K562 (cell line): ENCODE measurements around the gene SNRNP70.

Experiments used
- ASH1L ChIP-seq: fragments of 450-650 bp; IDR thresholded peaks from 2 replicates; pipeline ENCODE4 v1.6.1; 2018; ENCODE audit warnings: borderline replicate concordance, mild to moderate bottlenecking, low read depth; ENCODE audit not compliant: partially characterized antibody
- BRCA1 ChIP-seq, 2 experiments: fragments of 450-650 bp in 1 of 2; sonication (generic) in 1 of 2; formaldehyde crosslinking in 1 of 2; IDR thresholded peaks; 2 replicates each; pipeline versions ENCODE4 v1.5.0 to v1.6.1; 2017 to 2020; ENCODE audit warnings: mild to moderate bottlenecking in 1 of 2, missing genetic modification reagents in 1 of 2
- BRF1 ChIP-seq: IDR thresholded peaks from 3 replicates; pipeline ENCODE4 v1.6.1; 2011; ENCODE audit warnings: borderline replicate concordance, mild to moderate bottlenecking; ENCODE audit not compliant: insufficient read length; ENCODE audit errors: extremely low read depth
- CBFB ChIP-seq: sonication (generic); formaldehyde crosslinking; IDR thresholded peaks from 2 replicates; pipeline ENCODE4 v1.4.0; 2020; ENCODE audit warnings: mild to moderate bottlenecking, missing genetic modification reagents
- CBX8 ChIP-seq: fragments of 200-600 bp; sonication (generic); IDR thresholded peaks from 2 replicates; pipeline ENCODE4 v1.6.1; 2012; ENCODE audit warnings: borderline replicate concordance, mixed run types, low read depth, mild to moderate bottlenecking, moderate library complexity, mixed read lengths, low read length, control low read depth, inconsistent platforms; ENCODE audit not compliant: poor library complexity, severe bottlenecking; ENCODE audit errors: extremely low read depth
- CHD2 ChIP-seq: IDR thresholded peaks from 2 replicates; pipeline ENCODE4 v1.6.1; 2011; ENCODE audit warnings: low read depth, low read length
- EP300 ChIP-seq: IDR thresholded peaks from 2 replicates; pipeline ENCODE4 v1.6.1; 2012; ENCODE audit warnings: low read length, improper control_type of control experiment
- FOS ChIP-seq: IDR thresholded peaks from 3 replicates; pipeline ENCODE4 v1.6.1; 2011; ENCODE audit not compliant: insufficient read length; ENCODE audit errors: extremely low read depth
- GABPA ChIP-seq: fragments of 200-800 bp; sonication (Bioruptor generic); conservative IDR thresholded peaks from 2 replicates; pipeline ENCODE4 v1.6.1; 2016; ENCODE audit warnings: low read depth, missing genetic modification characterization, missing compliant biosample characterization
- SIRT6 ChIP-seq: IDR thresholded peaks from one replicate; pipeline ENCODE4 v1.6.1; 2012; ENCODE audit warnings: low read depth, mild to moderate bottlenecking, control low read depth, inconsistent platforms, low read length, moderate library complexity
- TCFL5 ChIP-seq: fragments of 250-450 bp; sonication (Bioruptor Pico); conservative IDR thresholded peaks from 2 replicates; pipeline ENCODE4 v1.6.1; 2021; ENCODE audit warnings: mild to moderate bottlenecking, moderate library complexity, matching md5 sums
- TFAM ChIP-seq: fragments of 250-450 bp; sonication (Bioruptor Pico); conservative IDR thresholded peaks from 2 replicates; pipeline ENCODE4 v1.5.0; 2021; ENCODE audit warnings: mild to moderate bottlenecking, moderate library complexity
- TF ChIP-seq, protein P1 (sequence below), 2 experiments: fragments of 450-650 bp in 1 of 2; IDR thresholded peaks; 2 replicates each; pipeline ENCODE4 v1.6.1; 2011 to 2017; ENCODE audit warnings: low read depth in 2 of 2, antibody characterized with exemption in 1 of 2, borderline replicate concordance in 1 of 2, low read length in 1 of 2, mild to moderate bottlenecking in 1 of 2, mixed read lengths in 1 of 2; ENCODE audit not compliant: control insufficient read depth in 1 of 2
- TF ChIP-seq, protein P2 (sequence below), 3 experiments: IDR thresholded peaks in 2 of 3; conservative IDR thresholded peaks in 1 of 3; 2 replicates each; pipeline ENCODE4 v1.5.1; 2011 to 2012; ENCODE audit warnings: low read length in 3 of 3, mild to moderate bottlenecking in 3 of 3, control low read depth in 2 of 3, improper control_type of control experiment in 1 of 3, inconsistent platforms in 1 of 3, low read depth in 1 of 3, mixed read lengths in 1 of 3, moderate library complexity in 1 of 3; ENCODE audit not compliant: insufficient read depth in 2 of 3

DNA sequence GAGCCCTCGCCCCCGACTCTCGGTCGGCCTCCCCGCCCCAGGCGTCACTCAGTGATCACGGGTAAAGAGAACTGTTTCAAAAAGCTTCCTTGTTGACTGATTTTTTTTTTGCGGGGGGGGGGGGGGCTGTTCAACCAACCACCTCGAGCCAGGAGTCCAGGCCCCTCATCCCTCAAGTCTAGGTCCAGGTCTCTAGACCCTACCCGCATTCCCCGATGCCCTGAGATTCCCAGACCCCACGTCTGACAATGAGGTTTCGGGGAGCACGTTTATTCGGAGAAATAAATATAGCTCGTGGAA is 65.6 kb downstream of the SNRNP70 start:
- TF ChIP-seq TCFL5 (CRISPR knock-in tag) (no peak), BRF1 (no peak), CHD2 (no peak), CBX8 (no peak), EP300 (no peak), ASH1L (no peak), TFAM (no peak), CBFB (CRISPR knock-in tag) (no peak), FOS (no peak), GABPA (tag) (no peak), SIRT6 (no peak), BRCA1 (IDR thresholded peaks at IDR 0.05) (no peak), BRCA1 (CRISPR knock-in tag; IDR thresholded peaks at IDR 0.05) (no peak)
- TF ChIP-seq, protein P1, sequence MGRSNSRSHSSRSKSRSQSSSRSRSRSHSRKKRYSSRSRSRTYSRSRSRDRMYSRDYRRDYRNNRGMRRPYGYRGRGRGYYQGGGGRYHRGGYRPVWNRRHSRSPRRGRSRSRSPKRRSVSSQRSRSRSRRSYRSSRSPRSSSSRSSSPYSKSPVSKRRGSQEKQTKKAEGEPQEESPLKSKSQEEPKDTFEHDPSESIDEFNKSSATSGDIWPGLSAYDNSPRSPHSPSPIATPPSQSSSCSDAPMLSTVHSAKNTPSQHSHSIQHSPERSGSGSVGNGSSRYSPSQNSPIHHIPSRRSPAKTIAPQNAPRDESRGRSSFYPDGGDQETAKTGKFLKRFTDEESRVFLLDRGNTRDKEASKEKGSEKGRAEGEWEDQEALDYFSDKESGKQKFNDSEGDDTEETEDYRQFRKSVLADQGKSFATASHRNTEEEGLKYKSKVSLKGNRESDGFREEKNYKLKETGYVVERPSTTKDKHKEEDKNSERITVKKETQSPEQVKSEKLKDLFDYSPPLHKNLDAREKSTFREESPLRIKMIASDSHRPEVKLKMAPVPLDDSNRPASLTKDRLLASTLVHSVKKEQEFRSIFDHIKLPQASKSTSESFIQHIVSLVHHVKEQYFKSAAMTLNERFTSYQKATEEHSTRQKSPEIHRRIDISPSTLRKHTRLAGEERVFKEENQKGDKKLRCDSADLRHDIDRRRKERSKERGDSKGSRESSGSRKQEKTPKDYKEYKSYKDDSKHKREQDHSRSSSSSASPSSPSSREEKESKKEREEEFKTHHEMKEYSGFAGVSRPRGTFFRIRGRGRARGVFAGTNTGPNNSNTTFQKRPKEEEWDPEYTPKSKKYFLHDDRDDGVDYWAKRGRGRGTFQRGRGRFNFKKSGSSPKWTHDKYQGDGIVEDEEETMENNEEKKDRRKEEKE (IDR thresholded peaks at IDR 0.05; ENCODE audit: borderline replicate concordance in 1 of 2, control insufficient read depth in 1 of 2, low read depth in 2 of 2, low read length in 1 of 2) = no peak
- TF ChIP-seq, protein P2, sequence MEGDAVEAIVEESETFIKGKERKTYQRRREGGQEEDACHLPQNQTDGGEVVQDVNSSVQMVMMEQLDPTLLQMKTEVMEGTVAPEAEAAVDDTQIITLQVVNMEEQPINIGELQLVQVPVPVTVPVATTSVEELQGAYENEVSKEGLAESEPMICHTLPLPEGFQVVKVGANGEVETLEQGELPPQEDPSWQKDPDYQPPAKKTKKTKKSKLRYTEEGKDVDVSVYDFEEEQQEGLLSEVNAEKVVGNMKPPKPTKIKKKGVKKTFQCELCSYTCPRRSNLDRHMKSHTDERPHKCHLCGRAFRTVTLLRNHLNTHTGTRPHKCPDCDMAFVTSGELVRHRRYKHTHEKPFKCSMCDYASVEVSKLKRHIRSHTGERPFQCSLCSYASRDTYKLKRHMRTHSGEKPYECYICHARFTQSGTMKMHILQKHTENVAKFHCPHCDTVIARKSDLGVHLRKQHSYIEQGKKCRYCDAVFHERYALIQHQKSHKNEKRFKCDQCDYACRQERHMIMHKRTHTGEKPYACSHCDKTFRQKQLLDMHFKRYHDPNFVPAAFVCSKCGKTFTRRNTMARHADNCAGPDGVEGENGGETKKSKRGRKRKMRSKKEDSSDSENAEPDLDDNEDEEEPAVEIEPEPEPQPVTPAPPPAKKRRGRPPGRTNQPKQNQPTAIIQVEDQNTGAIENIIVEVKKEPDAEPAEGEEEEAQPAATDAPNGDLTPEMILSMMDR (IDR thresholded peaks at IDR 0.05 in 2 of 3, conservative IDR thresholded peaks at IDR 0.05 in 1 of 3; ENCODE audit: insufficient read depth in 2 of 3, low read depth in 1 of 3, low read length in 3 of 3) = no peak
